Mononuclear cell (primary cell): ENCODE data around the gene C16orf74. TPM values are rescaled to one million over a fixed set of nuclear protein-coding genes. Genes with fewer than 3 reads are reported as not detected.

Experiments
- H3K27me3 ChIP-seq: 2 replicates; pipeline ENCODE4 v1.6.0; 2011; ENCODE audit warnings: low read length, control low read depth; ENCODE audit not compliant: insufficient read depth
- H3K4me1 ChIP-seq: 2 replicates; pipeline ENCODE4 v1.5.1; 2011; ENCODE audit warnings: mild to moderate bottlenecking, low read length, control low read depth; ENCODE audit not compliant: insufficient read depth
- H3K4me3 ChIP-seq: 2 replicates; pipeline ENCODE4 v1.5.1; 2011; ENCODE audit warnings: mild to moderate bottlenecking, low read length, moderate library complexity
- H3K9me3 ChIP-seq: 2 replicates; pipeline ENCODE4 v1.5.1; 2011; ENCODE audit warnings: low read depth, mild to moderate bottlenecking, control low read depth, low read length
- total RNA-seq: library from RNA; depleted of rRNA; stranded (reverse); fragments of >200 nt; gene quantifications from one replicate; pipeline ENCODE4 v1.2.3, GENCODE V29; 2012

C16orf74 gene
- total RNA-seq, 1 donor = 4.3 TPM

DNA sequence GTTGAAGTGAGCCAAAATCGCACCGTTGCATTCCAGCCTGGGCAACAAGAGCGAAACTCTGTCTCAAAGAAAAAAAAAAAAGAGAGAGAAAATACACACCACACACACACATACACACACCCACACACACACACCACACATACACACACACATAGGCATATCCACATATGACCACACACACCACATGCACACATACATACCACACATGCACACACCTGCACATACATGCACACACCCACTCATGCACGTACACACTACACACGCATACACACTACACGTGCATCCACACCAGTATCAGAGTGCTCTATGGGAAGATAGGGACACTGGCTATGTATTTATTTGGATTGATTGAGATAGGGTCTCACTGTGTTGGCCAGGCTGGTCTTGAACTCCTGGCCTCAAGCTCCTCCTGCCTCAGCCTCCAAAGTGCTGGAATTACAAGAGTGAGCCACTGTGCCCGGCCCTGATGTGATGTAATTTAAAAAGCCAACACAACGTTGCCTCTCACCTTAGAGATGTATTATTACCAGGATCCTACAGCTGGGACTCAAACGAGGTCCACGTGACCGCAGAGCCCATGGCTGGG is 44.4 kb downstream of the C16orf74 start:
- no peaks in the 10 kb centered on the region for H3K27me3 ChIP-seq
- H3K4me3 ChIP-seq = no peak overlapping the region
- H3K9me3 ChIP-seq = no peaks in the 10 kb centered on the region
- H3K4me1 ChIP-seq = no peaks in the 10 kb centered on the region

DNA sequence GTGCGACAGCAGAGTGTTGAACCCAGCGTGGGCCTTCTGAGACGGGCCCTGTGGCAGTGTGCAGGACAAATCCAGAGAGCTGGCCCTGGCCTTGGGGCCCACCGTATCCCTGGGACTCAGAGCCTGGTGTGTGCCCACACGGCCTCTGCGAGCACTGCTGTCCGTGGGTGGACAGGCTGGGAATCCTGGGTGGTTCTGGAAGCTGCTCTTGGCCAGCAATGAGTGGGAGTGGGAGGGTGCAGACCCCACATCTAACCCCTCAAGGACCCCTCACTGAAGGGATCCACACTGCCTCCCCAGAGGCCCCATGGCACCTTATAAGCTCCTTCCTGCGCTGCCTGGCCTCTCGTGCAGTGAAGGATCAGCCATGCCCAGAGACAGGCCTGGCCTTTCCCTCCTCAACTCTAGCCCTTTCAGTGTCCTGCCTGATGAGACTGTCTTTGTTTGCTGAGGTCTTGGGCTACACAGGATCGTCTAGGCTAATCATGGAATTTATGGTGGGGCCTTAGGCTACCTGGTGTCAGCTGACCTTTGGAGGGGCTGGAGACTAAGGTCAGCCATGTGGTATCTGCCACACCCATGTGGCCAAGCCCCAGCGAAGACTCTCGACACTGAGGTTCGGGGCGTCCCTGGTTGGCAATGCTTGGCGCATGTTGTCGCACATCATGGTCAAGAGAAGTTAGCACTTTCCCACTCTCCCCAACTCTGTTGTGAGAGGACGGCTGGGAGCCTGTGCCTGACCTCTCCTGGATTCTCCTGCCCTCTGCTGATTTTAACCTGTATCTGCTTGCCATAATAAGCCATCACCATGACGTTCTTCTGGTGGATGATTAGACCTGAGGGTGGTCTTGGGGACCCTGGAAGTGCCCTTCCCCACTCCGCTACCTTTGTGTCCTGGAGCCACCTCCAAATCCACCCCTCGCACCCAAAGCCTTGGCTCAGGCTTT is 45.7 kb downstream of the C16orf74 start:
- H3K4me3 ChIP-seq = no peak overlapping the region
- no peaks in the 10 kb centered on the region for H3K9me3 ChIP-seq
- H3K4me1 ChIP-seq = no peaks in the 10 kb centered on the region
- H3K27me3 ChIP-seq = no peaks in the 10 kb centered on the region

DNA sequence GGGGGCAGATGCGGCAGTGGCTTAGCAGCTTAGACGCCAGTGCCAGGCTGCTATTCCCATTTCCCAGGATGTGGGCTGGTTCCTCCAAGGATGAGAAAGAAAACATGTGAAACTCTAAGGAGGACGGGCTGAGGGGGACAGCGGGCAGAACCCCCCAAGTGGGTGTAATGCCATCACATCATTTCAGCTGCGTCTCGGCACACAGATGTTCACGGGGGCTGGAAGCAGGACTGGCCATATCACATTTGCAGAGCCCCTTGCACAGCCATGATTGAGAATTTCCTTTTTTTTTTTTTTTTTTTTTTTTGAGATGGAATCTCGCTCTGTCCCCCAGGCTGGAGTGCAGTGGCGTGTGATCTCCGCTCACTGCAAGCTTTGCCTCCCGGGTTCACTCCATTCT is 46.9 kb downstream of the C16orf74 start:
- Histone ChIP-seq H3K27me3 (no peaks in the 10 kb centered on the region), H3K4me1 (no peaks in the 10 kb centered on the region), H3K9me3 (no peaks in the 10 kb centered on the region), H3K4me3 (no peak overlapping the region)

DNA sequence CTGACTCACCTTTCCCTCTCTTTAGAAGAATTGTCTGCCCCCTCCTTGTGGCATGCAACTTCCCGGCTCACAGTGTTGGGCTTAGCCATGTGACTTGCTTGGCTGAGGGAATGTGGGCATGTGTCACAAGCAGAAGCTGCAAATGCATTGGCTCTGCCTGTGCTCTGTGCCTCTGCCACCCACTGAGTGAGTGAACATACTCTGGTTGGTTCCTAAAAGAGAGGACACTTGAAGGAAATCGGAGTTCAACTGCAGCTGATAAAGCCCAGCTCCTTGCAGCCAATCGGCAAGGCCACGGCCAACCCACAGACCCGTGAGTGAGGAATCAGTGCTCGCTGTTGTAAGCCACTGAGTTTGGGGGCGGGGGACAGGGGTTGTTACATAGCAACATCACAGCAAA is 51.3 kb downstream of the C16orf74 start:
- Histone ChIP-seq H3K27me3 (no peaks in the 10 kb centered on the region), H3K4me3 (no peak overlapping the region), H3K4me1 (no peaks in the 10 kb centered on the region), H3K9me3 (no peaks in the 10 kb centered on the region)

DNA sequence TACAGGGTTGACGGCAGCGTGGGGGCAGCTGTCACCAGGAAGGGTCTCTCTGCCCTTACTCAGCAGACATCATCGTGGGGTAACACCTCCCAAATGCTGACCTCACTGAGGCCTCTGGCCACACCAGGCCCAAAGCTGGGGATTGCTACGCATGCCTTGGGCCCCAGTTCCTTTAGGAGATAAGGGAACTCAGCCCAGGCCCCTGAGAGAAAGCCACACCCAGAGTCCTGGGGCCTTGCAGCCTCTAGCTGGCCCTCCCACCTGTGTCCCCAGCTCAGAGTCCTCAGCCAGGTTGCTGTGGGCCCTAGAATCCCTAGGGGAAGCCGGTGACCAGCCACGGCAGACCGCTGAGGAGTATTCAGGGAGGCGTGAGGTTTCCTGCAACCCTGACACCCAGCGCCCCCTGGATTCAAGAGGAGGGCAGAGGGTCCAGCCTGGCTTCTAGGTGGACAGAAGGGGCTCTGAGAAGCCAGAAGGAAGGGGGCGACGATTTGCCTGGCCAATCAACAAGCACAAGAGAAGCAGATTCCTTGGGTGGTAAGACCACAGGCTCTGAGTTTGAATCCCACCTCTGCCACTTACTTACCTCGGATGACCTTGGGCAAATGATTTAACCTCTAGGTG is 51.8 kb downstream of the C16orf74 start:
- no peak overlapping the region for H3K4me3 ChIP-seq
- no peaks in the 10 kb centered on the region for H3K27me3 ChIP-seq
- H3K9me3 ChIP-seq = no peaks in the 10 kb centered on the region
- no peaks in the 10 kb centered on the region for H3K4me1 ChIP-seq

DNA sequence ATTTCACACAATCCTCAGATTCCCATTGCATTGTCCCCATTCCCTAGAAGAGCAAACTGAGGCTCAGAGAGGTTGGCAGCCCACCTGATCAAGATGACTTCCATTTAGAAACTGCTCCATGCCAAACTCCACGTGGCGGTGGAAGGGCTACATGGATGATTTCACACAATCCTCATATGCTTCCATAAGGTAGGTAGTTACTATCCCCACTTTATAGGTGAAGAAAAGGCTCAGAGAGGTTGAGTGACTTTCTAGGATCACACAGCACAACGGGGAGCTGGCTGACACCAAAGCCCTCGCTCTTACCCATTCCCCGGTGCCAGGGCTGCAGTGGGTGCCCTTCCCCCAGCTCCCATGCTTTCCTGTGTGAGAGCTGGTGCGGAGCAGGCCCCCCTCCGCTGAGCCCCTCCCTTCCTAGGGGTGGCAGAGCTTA is 52.4 kb downstream of the C16orf74 start:
- H3K27me3 ChIP-seq = no peaks in the 10 kb centered on the region
- no peak overlapping the region for H3K4me3 ChIP-seq
- no peaks in the 10 kb centered on the region for H3K4me1 ChIP-seq
- H3K9me3 ChIP-seq = no peaks in the 10 kb centered on the region

DNA sequence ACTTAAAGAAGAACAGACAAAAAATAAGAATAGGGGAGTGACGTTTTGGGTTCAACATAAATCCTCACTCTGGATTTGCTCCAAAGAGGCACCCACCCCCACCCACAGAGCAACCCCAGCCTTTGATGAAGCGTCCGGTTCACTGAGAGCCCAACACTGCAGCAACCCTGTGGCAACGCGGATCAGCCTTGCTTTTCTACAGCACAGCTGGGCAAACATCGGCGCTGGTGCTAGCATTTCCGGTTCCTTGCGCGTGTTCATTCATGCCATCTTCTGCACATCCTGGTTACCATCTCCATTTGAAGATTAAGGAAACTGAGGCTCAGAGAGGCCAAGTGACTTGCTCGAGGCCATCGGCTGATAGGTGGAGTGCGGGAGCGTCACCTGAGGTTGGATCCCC is 53.5 kb downstream of the C16orf74 start:
- no peak overlapping the region for H3K4me3 ChIP-seq
- H3K9me3 ChIP-seq = no peaks in the 10 kb centered on the region
- H3K4me1 ChIP-seq = no peaks in the 10 kb centered on the region
- no peaks in the 10 kb centered on the region for H3K27me3 ChIP-seq

DNA sequence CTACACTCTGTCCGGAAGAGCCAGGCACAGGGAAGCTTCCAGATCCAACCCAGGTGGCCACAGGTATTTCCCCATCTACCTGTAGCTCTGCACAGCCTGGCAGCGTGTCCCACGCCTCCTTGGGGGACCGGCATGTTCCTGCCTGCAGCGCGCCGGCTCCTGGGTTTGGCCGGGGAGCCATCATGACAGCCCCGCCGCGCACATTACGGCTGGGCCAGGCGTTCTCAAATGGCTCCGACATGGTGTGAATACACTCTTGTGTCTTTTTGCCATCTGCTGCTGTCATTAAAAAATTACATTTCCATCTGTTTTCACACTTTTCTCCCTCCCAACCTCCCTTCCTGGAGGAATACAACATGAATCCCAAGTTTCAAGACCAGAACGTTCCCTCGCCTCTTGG is 54.1 kb downstream of the C16orf74 start:
- Histone ChIP-seq H3K4me3 (no peak overlapping the region), H3K4me1 (no peaks in the 10 kb centered on the region), H3K9me3 (no peaks in the 10 kb centered on the region), H3K27me3 (no peaks in the 10 kb centered on the region)

DNA sequence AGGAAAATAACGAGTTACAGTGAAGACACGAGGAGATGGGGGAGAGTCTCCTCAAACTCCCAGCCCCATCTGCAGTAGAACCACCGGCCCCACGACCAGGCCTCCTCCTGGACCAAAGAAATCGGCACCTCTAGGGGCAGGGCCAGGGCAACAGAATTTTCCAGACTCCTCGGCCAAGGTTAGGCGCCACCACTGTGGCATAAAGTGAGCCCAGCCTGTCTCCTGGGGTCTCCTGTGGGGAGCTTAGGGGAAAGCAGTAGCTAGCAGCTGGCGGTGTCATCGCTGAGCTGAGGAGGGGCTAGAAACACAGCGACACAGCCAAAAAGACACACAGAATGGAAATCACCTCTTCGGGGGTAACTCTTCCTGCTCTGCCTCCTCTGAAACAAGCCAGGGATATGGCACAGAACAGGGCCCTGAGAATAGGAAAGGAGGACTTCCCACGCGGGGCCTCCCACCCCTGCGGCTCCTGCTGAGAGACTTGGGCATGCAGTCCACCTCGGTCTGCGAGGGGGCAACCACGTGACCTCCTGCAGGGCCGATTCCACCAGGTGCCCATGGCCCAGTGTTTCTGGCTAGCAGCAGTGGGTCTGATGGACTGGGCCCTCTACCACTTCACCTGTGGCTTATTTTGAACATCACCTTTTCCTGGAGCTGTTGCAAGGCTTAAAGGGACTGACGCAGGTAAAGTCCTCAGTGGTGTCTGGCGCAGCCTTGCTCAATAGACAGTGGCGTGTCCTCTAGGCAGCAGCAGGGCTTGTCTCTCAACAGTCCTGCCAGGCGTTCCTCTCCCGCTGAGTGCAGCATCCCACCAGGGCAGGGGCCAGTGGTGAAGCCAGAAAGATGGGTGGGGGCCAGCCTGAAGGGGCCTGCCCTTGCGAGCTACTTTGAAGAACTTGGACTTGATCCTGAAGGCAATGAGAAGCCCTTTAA is 55.4 kb downstream of the C16orf74 start:
- Histone ChIP-seq H3K4me1 (no peaks in the 10 kb centered on the region), H3K4me3 (no peak overlapping the region), H3K27me3 (no peaks in the 10 kb centered on the region), H3K9me3 (no peaks in the 10 kb centered on the region)

DNA sequence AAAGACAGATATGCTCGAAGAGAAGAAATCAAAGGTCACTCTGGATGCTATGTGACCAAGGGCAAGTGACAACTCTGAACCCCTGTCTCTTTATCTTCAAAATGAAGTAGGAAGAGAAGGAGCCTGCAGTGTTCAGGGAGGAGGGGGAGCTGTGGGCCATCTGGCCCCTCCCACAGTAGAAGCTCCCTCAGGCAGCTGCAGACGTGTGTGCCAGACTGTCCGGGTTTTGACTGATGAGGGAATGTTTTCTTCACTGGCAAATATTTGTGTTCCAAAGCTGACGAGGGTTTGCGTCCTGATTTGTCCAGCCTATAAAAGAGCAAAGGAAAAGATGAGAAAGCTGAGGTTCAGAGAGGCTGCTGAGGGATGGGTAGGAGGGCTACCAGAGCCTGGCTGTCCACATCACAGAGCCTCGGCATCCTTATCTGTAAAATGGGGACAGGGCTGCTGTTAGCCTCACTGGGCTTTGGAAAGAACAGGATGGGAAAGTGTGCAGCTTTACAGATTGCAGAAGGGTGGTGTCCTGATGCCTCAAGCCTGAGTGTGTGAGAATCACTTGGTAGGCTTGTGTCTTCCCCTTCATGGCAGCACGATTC is 60.3 kb downstream of the C16orf74 start:
- no peaks in the 10 kb centered on the region for H3K9me3 ChIP-seq
- H3K27me3 ChIP-seq = no peaks in the 10 kb centered on the region
- no peak overlapping the region for H3K4me3 ChIP-seq
- H3K4me1 ChIP-seq = peaks cover 20% of the 10 kb centered on the region

DNA sequence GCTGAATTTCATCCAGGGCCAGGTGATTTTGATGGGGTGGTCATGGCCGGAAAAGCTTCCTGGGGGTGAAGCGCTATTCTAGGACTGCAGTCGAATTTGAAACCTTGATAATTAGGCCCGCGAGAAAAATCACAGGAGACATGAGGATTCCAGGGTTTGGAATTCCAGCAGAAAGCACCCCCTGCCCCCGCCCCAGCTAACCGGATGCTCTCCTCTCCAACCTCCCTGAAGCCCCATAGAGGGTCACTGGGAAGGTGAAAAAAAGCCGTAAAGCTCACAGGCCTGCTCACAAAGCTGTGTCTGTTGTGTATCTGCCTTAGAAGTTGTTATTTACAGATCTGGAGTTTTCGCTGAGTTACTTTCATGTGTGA is 61.0 kb downstream of the C16orf74 start:
- Histone ChIP-seq H3K27me3 (no peaks in the 10 kb centered on the region), H3K9me3 (no peaks in the 10 kb centered on the region), H3K4me3 (no peak overlapping the region), H3K4me1 (peaks cover 20% of the 10 kb centered on the region)

DNA sequence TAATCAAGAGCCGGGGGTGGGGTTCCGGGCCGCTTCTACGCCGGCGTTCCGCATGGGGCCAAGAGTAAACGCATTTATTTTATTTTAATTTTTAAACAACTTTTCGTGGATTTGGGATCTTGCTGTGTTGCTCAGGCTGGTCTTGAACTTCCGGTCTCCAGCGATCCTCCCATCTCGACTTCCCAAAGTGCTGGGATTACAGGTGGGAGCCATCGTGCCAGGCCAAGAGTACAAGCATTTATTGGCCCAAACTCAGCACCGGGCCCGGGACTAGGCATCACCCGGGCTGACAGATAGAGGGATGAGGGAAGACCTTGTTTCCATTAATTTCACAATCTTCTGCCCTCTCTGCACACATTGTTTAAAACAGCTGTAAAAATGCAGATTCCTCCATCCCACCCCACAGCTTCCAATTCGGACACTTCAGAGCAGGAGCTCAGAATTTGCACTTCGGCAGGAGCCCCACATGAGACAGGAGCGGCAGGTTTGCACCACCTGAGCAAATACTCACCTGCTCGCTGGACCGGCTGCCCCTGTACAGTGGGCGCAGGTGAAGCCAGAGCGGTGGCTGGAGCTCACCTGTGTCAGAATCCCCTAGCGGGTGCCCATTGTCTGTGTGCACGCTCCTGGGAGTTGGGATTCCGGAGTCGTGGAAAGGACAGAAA is 61.5 kb downstream of the C16orf74 start:
- Histone ChIP-seq H3K4me1 (peaks cover 20% of the 10 kb centered on the region), H3K4me3 (no peak overlapping the region), H3K9me3 (no peaks in the 10 kb centered on the region), H3K27me3 (no peaks in the 10 kb centered on the region)

DNA sequence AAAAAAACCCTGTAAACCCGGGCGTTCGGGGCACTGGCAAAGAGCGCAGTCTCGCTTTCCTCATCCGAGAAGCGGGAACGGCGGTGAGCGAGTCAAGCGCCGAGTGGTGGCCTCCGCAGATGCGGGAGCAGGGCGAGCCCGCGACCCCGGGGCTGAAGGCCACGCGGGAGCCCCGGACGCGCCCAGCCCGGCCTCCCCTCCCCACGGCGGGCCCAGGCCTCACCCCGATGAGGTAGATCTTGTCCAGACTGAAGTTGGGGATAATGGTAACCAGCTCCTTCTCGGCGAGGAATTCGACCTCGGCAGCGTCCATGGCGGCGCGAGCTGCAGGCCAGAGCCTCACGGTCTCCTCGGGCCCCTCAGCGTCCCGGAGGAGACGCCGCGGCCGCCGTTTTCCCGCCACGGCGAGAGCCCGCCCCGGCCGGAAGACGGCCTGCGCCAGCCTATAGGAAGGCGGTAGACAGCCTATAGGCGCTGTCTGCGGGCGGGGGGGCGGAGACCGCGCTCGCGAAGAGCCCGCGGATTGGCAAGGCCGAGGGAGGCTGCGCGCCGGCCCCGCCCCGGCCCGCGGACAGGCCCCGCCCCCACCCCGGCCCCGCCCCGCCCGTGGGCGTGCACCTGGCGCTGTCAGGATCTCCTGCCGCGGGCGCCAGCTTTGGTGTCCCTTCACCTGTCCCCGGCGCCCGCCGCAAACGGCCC is 62.2 kb downstream of the C16orf74 start, which contains the start of gene GINS2:
TSS of gene GINS2 (minus strand) at position 369 of the 699 bp plus-strand sequence. CDS start at position 313, 56 bp downstream.
- peaks cover 20% of the 10 kb centered on the region for H3K4me1 ChIP-seq
- H3K4me3 ChIP-seq = peak within 1 kb of the TSS; percentile 55
- no peaks in the 10 kb centered on the region for H3K27me3 ChIP-seq
- H3K9me3 ChIP-seq = no peaks in the 10 kb centered on the region
